Erythroblast (primary cell): ENCODE data around the gene TRPV4.

Experiments used
- GATA1 ChIP-seq: IDR thresholded peaks from 2 replicates; pipeline ENCODE4 v1.6.1; 2011; ENCODE audit warnings: low read depth, mild to moderate bottlenecking, control low read depth, low read length, moderate library complexity
- POLR2A ChIP-seq: IDR thresholded peaks from 2 replicates; pipeline ENCODE4 v1.6.1; 2011; ENCODE audit warnings: mild to moderate bottlenecking, low read length

- TF ChIP-seq POLR2A (no peak), GATA1 (no peak)
Observed at GRCh38 chr12:109770861-109771670, 62.1 kb downstream of the TRPV4 start.
